Endothelial cell of umbilical vein (primary cell): ENCODE data around the gene SUPV3L1. TPM values are rescaled to one million over a fixed set of nuclear protein-coding genes. Genes with fewer than 3 reads are reported as not detected.

Source experiments
- Bru-seq: library from RNA; stranded (reverse); fragments of 400-500 nt; gene quantifications from one replicate; lab custom pipeline; 2021; lab: Mats Ljungman, UMichigan
- BruChase-seq, 2 experiments: library from RNA; stranded (reverse); fragments of 400-500 nt; gene quantifications; one replicate each; lab custom pipeline; 2021; lab: Mats Ljungman, UMichigan
- BruUV-seq: library from RNA; stranded (reverse); fragments of 400-500 nt; replicated peaks from 2 replicates; lab custom pipeline; 2021; lab: Mats Ljungman, UMichigan
- CTCF ChIA-PET: fragments of 300-600, 350-600 bp; sonication (Branson Sonifier 250); formaldehyde crosslinking; loops from one replicate; lab custom pipeline; 2021; ENCODE audit warnings: antibody characterized with exemption, inconsistent platforms; lab: Charles Lee
- POLR2A ChIA-PET: fragments of 300-600, 350-600 bp; sonication (Branson Sonifier 250); formaldehyde crosslinking; loops from one replicate; lab custom pipeline; 2021; ENCODE audit warnings: antibody characterized with exemption, inconsistent platforms; lab: Charles Lee
- DNase-seq: peaks from one replicate; pipeline ENCODE4 v3.0.0-alpha.2; 2011; ENCODE audit warnings: low read depth, low spot score
- FAIRE-seq: peaks from 2 replicates; lab custom pipeline; 2011; peaks lifted over from hg19 to GRCh38; lab: Jason Lieb, UNC
- H2AFZ ChIP-seq: 2 replicates; pipeline ENCODE4 v1.6.0; 2012; ENCODE audit warnings: low read depth, low read length, control low read depth, inconsistent platforms
- H3K27ac ChIP-seq: 2 replicates; pipeline ENCODE4 v1.5.1; 2011; ENCODE audit warnings: low read depth, mild to moderate bottlenecking, control low read depth, low read length, moderate library complexity; ENCODE audit not compliant: insufficient read depth
- H3K27me3 ChIP-seq, 2 experiments: 2 replicates each; pipeline versions ENCODE4 v1.6.0 to v1.6.1; 2011; ENCODE audit warnings: low read length in 2 of 2, mixed read lengths in 1 of 2; ENCODE audit not compliant: control insufficient read depth in 2 of 2, insufficient read depth in 2 of 2
- H3K36me3 ChIP-seq, 2 experiments: 2 replicates in 1 of 2; 3 replicates in 1 of 2; pipeline ENCODE4 v1.5.1; 2011; ENCODE audit warnings: low read length in 2 of 2, mild to moderate bottlenecking in 1 of 2, moderate library complexity in 1 of 2; ENCODE audit not compliant: control insufficient read depth in 2 of 2, insufficient read depth in 2 of 2; ENCODE audit errors: extremely low read depth in 1 of 2
- H3K4me1 ChIP-seq: 3 replicates; pipeline ENCODE4 v1.5.1; 2011; ENCODE audit warnings: mild to moderate bottlenecking, low read length; ENCODE audit not compliant: control insufficient read depth, insufficient read depth; ENCODE audit errors: extremely low read depth
- H3K4me2 ChIP-seq: 2 replicates; pipeline ENCODE4 v1.6.1; 2011; ENCODE audit warnings: low read length, control low read depth, mixed read lengths; ENCODE audit not compliant: insufficient read depth
- H3K4me3 ChIP-seq, 3 experiments: fragments of 200-600 bp in 1 of 3; sonication (generic), shearing (Covaris generic) in 1 of 3; replicated peaks in 1 of 3; 2 replicates each; pipeline ENCODE4 v1.5.1; 2011 to 2016; ENCODE audit warnings: control low read depth in 3 of 3, low read length in 3 of 3, mild to moderate bottlenecking in 2 of 3, inconsistent platforms in 1 of 3, low read depth in 1 of 3, moderate library complexity in 1 of 3; ENCODE audit not compliant: insufficient read depth in 1 of 3
- H3K79me2 ChIP-seq: 2 replicates; pipeline ENCODE4 v1.6.0; 2012; ENCODE audit warnings: low read length, inconsistent platforms; ENCODE audit not compliant: control insufficient read depth, insufficient read depth
- H3K9ac ChIP-seq: replicated peaks from 2 replicates; pipeline ENCODE3; 2011; ENCODE audit warnings: low read length, control low read depth; ENCODE audit not compliant: insufficient read depth; ENCODE audit errors: extremely low read depth
- H3K9me1 ChIP-seq: replicated peaks from 3 replicates; pipeline ENCODE4 v1.6.0; 2011; ENCODE audit warnings: mild to moderate bottlenecking, low read length; ENCODE audit not compliant: control insufficient read depth, insufficient read depth; ENCODE audit errors: extremely low read depth
- H3K9me3 ChIP-seq: replicated peaks from 2 replicates; pipeline ENCODE4 v1.5.1; 2012; ENCODE audit warnings: low read length, inconsistent platforms; ENCODE audit not compliant: control insufficient read depth, insufficient read depth
- H4K20me1 ChIP-seq: replicated peaks from 2 replicates; pipeline ENCODE3; 2011; ENCODE audit warnings: mild to moderate bottlenecking, low read length; ENCODE audit not compliant: control insufficient read depth, insufficient read depth; ENCODE audit errors: extremely low read depth
- EZH2 ChIP-seq: IDR thresholded peaks from 2 replicates; pipeline ENCODE4 v1.6.1; 2012; ENCODE audit warnings: borderline replicate concordance, low read depth, mild to moderate bottlenecking, moderate library complexity, low read length, inconsistent platforms; ENCODE audit not compliant: severe bottlenecking
- FOS ChIP-seq: IDR thresholded peaks from 2 replicates; pipeline ENCODE4 v1.6.1; 2011; ENCODE audit warnings: mild to moderate bottlenecking, low read length, moderate library complexity, borderline replicate concordance; ENCODE audit not compliant: insufficient read depth
- GATA2 ChIP-seq: IDR thresholded peaks from 2 replicates; pipeline ENCODE4 v1.7.0; 2011; ENCODE audit warnings: low read depth, mild to moderate bottlenecking, moderate library complexity, mixed read lengths, low read length; ENCODE audit not compliant: insufficient read length, insufficient read depth
- JUN ChIP-seq: IDR thresholded peaks from 2 replicates; pipeline ENCODE4 v1.6.1; 2011; ENCODE audit warnings: borderline replicate concordance, low read depth; ENCODE audit not compliant: insufficient read length, insufficient read depth
- MYC ChIP-seq: IDR thresholded peaks from one replicate; pipeline ENCODE4 v1.6.1; 2011; ENCODE audit warnings: mild to moderate bottlenecking, low read depth, low read length
- POLR2A ChIP-seq: IDR thresholded peaks from 2 replicates; pipeline ENCODE4 v1.6.1; 2012; ENCODE audit warnings: low read depth, mild to moderate bottlenecking, control low read depth, low read length
- POLR2AphosphoS5 ChIP-seq: IDR thresholded peaks from 2 replicates; pipeline ENCODE4 v1.6.1; 2012; ENCODE audit warnings: low read depth, mild to moderate bottlenecking, control low read depth, low read length, moderate library complexity; ENCODE audit not compliant: insufficient read depth
- dilution Hi-C: fragments of 300-500 bp; cut with MboI; formaldehyde crosslinking; loops from one replicate; pipeline ENCODE4 v1.15.0; 2019; ENCODE audit warnings: low sequenced_read_pairs; ENCODE audit not compliant: extremely low pct_ligation_motif_present
- intact Hi-C: fragments of 100-400 bp; cut with micrococcal nuclease; formaldehyde crosslinking; loops from one replicate; pipeline ENCODE4 v1.10.0; 2022
- long read RNA-seq: library from polyadenylated mRNA; stranded (forward); transcript quantifications from one replicate; pipeline ENCODE4 v2.0.0, GENCODE V29; 2021
- polyA minus RNA-seq, 3 experiments: library from RNA; depleted of rRNA, polyadenylated mRNA; stranded (reverse); fragments of >200 nt; gene quantifications; 1 replicate in 1 of 3; 2 replicates in 2 of 3; pipeline ENCODE4 v1.2.3, GENCODE V29; 2011
- polyA plus RNA-seq, 4 experiments: library from polyadenylated mRNA; depleted of rRNA in 3 of 4; stranded (reverse) in 3 of 4; unstranded in 1 of 4; fragments of >200 nt; gene quantifications; 2 replicates each; pipeline versions ENCODE4 v1.2.1 to v1.2.3, GENCODE V29; 2011 to 2012; ENCODE audit warnings: missing spikeins in 1 of 4
- total RNA-seq: library from RNA; stranded (reverse); gene quantifications from 2 replicates; pipeline ENCODE4 v1.2.3, GENCODE V29; 2021
- TF ChIP-seq, protein P1 (sequence below): IDR thresholded peaks from 2 replicates; pipeline ENCODE4 v1.6.1; 2011; ENCODE audit not compliant: insufficient read depth, insufficient read length
- TF ChIP-seq, protein P2 (sequence below), 2 donors: IDR thresholded peaks; 1 replicate in 1 of 2; 2 replicates in 1 of 2; pipeline ENCODE4 v1.5.1; 2011; ENCODE audit warnings: low read length in 2 of 2, mild to moderate bottlenecking in 2 of 2, moderate library complexity in 2 of 2, control low read depth in 1 of 2, inconsistent platforms in 1 of 2, low read depth in 1 of 2; ENCODE audit not compliant: insufficient read depth in 1 of 2; ENCODE audit errors: extremely low read depth in 1 of 2

Gene SUPV3L1
- 30.0 and 30.4 TPM in 2 replicates for total RNA-seq
- 18.6 and 21.8 TPM in 2 replicates for polyA plus RNA-seq
- polyA plus RNA-seq (2011; cell fraction: cytosol; rRNA removed), result 20.9 and 24.1 TPM in 2 replicates
- 47.8 and 71.1 TPM in 2 replicates for polyA plus RNA-seq (2011; cell fraction: nucleus; rRNA removed)
- 25.6 TPM in 2 replicates for polyA plus RNA-seq (2012)
- 16.9 and 31.4 TPM in 2 replicates for polyA minus RNA-seq
- 53.9 TPM for polyA minus RNA-seq (2011; cell fraction: cytosol; rRNA and poly(A)+ RNA removed)
- 26.0 and 30.1 TPM in 2 replicates for polyA minus RNA-seq (2011; cell fraction: nucleus; rRNA and poly(A)+ RNA removed)
- percentile 80 among the genes with signal in this experiment for Bru-seq, nascent RNA
- BruChase-seq, experiment 1, labeled RNA remaining after a 6-hour chase, result percentile 70 among the genes with signal in this experiment
- BruChase-seq, experiment 2, labeled RNA remaining after a 2-hour chase, result percentile 85 among the genes with signal in this experiment
- long read RNA-seq, transcript SUPV3L1-201 (15 exons, 2,484 nt), result major isoform, 32 of 47 reads
- long read RNA-seq, partial matches to known transcripts, result 4 of 47 reads
- long read RNA-seq, other reads (novel, unspliced or antisense), result 11 of 47 reads

DNA sequence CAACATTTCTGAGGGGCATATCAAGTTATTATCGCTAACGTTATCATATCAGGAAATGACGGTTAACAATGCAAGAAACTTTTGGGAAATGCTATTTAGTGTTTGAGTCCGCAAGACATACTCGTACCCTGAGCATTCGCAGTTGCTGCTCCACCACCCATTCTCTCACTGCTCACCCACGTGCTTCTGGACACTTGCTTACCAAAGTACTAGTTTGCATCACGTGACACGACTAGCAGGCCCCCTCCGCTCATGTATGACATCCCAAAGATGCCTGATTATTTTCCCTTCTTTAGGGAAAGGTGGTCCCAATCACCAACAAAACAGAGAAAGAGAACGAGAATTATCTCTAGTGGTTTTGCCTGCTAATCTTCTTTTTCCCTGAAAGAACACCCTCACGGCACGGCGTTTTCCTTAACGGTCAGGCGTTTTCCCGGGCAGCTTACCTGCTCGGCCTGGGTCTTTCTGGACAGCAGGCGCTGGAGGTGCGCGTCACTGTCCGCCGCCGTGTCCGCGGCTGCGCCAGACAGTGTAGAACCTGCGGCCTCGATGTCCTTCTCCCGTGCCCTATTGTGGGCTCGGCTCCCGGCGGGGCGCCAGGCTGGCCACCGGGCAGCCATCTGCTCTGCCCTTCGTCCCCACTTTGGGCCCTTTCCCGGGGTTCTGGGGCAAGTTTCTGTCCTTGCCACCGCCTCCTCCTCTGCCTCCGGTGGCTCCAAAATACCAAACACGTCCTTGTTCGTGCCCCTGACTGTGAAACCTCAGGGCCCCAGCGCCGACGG lies at the start of gene SUPV3L1:
Gene SUPV3L1, plus strand, starts transcription at position 492 of the 782 bp plus-strand sequence. Its CDS starts 58 bp downstream, at position 550.
- Histone ChIP-seq H3K27me3 (no peaks in the 10 kb centered on the region), H3K9me1 (no peaks in the 10 kb centered on the region), H2AFZ (peak within 1 kb of the TSS; percentile 65), H3K27ac (peak within 1 kb of the TSS; percentile 94), H3K9me3 (no peaks in the 10 kb centered on the region), H3K4me1 (peaks cover 17% of the 10 kb centered on the region), H3K4me3 (peak within 1 kb of the TSS; percentile 61 to 96 (median 64)), H3K79me2 (peaks cover 35% of the 10 kb centered on the region), H4K20me1 (no peaks in the 10 kb centered on the region), H3K36me3 (peaks cover 0 to 6% of the 10 kb centered on the region in 2 experiments), H3K4me2 (peak within 1 kb of the TSS; percentile 93), H3K9ac (peak within 1 kb of the TSS; percentile 98)
- ChIA-PET CTCF (no interaction called here), POLR2A (no interaction called here)
- DNase-seq (peak; percentile 97), FAIRE-seq (peak; percentile 99)
- TF ChIP-seq, protein P1, sequence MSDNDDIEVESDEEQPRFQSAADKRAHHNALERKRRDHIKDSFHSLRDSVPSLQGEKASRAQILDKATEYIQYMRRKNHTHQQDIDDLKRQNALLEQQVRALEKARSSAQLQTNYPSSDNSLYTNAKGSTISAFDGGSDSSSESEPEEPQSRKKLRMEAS, result peak; percentile 100
- TF ChIP-seq POLR2AphosphoS5 (peak; percentile 68), POLR2A (peak; percentile 76), FOS (no peak), EZH2 (no peak), MYC (peak; percentile 100), JUN (no peak), GATA2 (no peak)
- TF ChIP-seq, protein P2, sequence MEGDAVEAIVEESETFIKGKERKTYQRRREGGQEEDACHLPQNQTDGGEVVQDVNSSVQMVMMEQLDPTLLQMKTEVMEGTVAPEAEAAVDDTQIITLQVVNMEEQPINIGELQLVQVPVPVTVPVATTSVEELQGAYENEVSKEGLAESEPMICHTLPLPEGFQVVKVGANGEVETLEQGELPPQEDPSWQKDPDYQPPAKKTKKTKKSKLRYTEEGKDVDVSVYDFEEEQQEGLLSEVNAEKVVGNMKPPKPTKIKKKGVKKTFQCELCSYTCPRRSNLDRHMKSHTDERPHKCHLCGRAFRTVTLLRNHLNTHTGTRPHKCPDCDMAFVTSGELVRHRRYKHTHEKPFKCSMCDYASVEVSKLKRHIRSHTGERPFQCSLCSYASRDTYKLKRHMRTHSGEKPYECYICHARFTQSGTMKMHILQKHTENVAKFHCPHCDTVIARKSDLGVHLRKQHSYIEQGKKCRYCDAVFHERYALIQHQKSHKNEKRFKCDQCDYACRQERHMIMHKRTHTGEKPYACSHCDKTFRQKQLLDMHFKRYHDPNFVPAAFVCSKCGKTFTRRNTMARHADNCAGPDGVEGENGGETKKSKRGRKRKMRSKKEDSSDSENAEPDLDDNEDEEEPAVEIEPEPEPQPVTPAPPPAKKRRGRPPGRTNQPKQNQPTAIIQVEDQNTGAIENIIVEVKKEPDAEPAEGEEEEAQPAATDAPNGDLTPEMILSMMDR (IDR thresholded peaks at IDR 0.05; ENCODE audit: extremely low read depth in 1 of 2, insufficient read depth in 1 of 2, low read depth in 1 of 2, low read length in 2 of 2), result no peak
- no TSS peak for BruUV-seq
- intact Hi-C loops (loop anchor here (1.0 to 2.0 kb wide), 3 partner anchors 37 to 191 kb away; partner anchors contain the start of gene VPS26A), dilution Hi-C loops (no loop called here)
